HG03095 (cell line): ENCODE measurements around the gene ZBTB42.

Source experiments
- ATAC-seq: cut with Tn5 transposase; IDR thresholded peaks from one replicate; pipeline ENCODE4 v1.9.1; 2021; ENCODE audit warnings: moderate library complexity; ENCODE audit not compliant: unreplicated experiment

Gene ZBTB42

DNA sequence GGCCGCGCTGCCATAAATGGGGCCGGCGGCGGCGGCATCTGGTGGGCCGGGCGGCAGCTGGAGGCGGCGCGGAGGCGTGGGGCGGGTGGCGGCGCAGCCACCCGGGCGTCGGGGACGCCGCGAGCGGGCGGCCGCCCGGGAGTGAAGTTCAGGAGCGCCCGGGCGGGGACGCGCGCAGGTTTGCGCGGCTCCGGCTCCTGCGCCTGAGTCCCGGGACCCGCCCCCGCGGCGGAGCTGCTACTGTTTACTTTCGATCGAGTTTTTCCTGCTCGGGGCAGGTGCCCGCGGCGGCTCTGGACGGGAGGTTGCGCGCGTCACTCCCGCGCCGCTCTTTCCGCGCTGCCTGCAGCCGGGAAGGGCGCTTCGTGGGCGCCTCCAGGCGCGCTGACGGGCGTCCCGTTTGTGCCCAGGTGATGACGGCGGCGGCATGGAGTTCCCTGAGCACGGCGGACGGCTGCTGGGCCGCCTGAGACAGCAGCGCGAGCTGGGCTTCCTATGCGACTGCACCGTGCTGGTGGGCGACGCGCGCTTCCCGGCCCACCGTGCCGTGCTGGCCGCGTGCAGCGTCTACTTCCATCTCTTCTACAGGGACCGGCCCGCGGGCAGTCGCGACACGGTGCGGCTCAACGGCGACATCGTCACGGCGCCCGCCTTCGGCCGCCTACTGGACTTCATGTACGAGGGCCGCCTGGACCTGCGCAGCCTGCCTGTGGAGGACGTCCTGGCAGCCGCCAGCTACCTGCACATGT, at the start of gene ZBTB42:
Gene ZBTB42, plus strand, starts transcription at position 331 of the 749 bp plus-strand sequence. Its CDS starts 97 bp downstream, at position 428.
- ATAC-seq = no peak

DNA sequence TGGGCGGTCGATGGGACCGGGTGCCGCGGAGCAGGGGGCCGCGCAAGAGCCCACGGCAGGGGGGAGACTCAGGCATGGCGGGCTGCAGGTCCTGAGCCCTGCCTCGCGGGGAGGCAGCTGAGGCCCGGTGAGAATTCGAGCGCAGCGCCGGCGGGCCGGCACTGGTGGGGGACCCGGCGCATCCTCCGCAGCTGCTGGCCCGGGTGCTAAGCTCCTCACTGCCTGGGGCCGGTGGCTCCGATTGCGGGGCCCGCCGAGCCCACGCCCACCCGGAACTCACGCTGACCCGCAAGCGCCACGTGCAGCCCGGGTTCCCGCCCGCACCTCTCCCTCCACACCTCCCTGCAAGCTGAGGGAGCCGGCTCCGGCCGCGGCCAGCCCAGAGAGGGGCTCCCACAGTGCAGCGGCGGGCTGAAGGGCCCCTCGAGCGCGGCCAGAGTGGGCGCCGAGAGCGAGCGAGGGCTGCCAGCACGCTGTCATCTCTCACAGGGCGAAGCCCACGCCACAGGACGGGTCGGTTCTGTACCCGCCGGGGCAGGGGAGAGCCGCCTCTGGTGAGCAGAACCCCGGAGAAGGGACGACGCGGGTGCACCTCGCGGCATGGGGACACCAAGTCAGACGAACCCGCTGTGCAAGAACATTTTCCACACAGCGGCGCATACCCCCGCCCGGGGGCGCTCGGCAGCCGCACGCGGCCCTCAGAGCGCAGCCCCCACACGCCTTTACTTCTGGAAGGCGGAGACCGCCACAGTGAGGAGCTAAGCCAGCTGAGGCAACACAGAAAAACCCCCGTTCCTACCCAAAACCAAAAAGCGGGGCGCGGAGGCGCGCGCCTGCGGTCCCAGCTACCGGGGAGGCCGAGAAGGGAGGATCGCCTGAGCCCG, 49.1 kb upstream of the ZBTB42 start:
- no peak for ATAC-seq

DNA sequence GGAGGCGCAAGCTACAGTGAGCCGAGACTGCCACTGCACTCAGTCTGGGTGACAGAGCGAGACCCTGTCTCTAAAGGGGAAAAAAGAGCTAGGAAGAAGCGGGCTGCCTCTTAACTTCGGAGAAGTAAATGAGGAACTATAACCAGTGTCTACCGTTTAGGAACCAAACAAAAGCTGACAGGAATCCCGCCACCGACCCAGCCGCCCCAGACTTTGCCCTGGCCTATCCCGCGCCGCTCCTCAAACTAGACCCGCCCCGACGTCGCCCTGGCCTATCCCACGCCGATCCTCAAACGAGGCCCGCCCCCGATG, 48.5 kb upstream of the ZBTB42 start:
- peak; percentile 1 for ATAC-seq

DNA sequence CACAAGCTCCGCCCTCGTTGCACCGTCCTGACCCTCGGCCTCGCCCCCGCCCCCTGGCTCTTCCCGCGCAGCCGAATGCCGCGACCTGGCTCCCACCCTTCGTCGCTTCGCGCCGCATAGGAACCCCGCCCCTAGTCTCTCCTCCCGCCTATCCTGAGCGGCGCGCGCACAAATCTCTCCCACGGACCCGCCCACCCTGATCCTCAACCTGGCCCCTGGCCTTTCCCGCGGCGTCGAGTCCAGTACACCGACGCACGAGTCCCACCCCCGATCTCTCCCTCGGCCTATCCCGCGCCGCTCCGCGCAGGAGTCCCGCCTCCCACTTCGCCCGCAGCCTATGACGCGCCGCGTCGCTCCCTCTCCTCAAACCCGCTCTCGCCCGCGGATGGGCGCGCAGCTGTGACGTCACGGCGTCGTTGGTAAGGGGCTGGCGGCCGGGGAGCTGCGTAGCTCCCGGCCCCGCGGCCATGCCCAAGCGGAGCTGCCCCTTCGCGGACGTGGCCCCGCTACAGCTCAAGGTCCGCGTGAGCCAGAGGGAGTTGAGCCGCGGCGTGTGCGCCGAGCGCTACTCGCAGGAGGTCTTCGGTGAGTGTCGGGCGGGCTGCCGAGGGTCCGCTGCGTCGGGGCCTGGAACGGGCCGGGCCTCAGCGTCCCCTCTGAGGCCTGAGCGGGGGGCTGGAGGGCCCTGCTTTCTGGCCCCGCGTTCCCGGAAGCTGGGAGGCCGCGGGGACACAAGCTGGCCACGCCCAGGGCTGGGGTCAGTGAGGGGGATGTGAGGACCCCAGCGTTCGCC, 48.0 kb upstream of the ZBTB42 start, which contains the start of gene SIVA1:
Gene SIVA1, plus strand, starts transcription at position 413 of the 793 bp plus-strand sequence. Its CDS starts 55 bp downstream, at position 468.
- ATAC-seq = peak; percentile 86

DNA sequence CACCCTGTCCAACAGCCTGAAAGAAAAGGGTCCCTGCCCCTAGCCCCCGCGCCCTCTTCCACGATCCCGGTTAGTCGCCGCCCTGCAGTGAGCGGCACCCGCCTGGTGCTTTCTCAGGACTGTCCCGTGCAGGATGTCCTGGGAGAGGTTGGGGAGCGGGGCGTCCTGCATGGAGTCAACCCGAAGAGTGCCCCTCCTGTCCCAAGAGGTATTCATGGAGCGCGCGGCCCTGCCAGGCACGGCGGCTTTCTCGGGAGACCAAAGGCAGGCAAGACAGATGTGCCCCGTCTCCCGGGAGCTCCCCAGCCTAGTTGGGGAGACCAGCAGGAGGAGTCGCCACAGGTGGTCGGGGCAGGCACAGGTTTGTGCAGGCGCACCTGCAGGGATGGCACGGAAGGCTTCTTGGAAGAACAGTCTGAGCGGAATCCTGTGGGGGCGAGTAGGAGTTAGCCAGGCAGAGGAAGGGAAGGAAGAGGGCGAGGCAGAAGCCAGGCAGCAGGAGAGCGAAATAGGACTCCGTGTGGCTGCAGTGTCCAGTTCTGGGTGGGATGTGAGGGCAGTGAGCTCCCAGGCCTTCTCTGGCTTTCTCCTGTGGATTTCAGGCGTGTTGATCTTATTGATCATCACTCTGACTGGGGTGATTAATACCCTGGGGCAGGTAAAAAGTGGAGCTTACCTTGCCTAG, 47.2 kb upstream of the ZBTB42 start:
- no peak for ATAC-seq

DNA sequence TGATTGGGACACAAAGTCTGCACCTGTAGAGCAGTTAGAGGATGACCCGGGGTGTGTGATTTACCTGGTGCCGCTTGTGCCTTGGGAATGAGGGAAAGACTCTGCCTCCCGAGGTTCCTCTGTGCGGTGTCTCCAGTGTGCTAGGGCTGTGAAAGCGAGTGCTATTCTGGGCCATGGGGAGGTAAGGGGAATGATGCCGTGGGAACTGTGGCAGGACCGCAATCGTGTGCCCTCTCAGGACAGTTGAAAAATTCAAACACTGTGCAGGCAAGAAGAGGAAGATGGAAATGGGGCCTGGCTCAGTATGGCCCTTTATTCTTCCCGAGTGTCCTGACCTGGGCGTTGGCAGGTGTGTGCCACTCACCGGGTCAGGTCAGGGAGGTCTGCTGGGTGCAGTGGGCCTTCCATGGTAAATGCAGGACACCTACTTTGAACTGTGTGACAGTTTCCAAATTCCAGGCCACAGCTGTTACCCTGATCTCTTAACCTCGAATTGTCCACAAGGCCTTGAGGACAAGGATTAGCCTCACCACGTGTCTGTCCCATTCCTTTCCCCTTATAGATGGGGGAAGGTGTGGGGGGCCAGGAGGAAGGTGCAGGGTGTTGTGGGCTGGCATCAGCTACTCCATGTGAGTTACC, 46.6 kb upstream of the ZBTB42 start:
- no peak for ATAC-seq

DNA sequence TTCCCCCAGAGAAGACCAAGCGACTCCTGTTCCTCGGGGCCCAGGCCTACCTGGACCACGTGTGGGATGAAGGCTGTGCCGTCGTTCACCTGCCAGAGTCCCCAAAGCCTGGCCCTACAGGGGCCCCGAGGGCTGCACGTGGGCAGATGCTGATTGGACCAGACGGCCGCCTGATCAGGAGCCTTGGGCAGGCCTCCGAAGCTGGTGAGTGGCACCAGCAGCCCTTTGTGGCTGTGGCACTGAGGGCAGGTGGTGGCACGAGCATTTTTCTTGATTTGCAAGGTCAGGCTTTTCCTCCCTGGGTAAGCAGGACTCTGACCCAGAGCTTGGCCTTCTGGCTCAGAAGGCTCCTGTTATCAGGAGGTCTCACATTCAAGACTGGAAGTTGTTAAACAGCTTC, 45.3 kb upstream of the ZBTB42 start:
- ATAC-seq = no peak

DNA sequence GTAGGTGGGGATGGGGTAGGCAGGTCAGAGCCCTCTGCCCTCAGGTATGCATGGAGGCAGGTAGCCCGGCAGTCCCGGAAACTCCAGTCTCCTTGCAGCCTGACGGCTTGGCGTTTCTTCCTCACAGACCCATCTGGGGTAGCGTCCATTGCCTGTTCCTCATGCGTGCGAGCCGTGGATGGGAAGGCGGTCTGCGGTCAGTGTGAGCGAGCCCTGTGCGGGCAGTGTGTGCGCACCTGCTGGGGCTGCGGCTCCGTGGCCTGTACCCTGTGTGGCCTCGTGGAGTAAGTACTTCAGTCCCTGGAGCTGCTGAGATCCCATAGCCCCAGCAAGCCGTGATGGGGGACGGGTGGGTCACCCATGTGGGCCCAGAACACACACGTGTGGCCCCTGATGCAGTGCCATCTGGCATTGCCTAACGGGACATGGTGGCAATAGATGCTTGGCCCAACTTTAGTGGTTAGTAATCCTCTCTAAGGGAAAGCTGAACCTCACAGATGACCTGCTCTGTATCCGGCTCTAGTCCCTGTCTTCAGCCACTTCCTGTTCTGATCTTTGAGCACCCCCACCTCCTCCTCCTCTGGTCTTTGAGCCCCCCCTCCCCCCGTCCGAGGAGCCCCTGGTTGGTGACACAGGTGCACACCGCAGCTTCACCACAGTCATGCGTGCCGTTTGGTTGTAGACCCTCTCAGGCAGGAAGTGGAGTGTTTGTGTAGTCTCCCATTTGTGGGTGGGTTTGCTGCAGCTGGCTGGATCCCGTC, 44.2 kb upstream of the ZBTB42 start:
- no peak for ATAC-seq

DNA sequence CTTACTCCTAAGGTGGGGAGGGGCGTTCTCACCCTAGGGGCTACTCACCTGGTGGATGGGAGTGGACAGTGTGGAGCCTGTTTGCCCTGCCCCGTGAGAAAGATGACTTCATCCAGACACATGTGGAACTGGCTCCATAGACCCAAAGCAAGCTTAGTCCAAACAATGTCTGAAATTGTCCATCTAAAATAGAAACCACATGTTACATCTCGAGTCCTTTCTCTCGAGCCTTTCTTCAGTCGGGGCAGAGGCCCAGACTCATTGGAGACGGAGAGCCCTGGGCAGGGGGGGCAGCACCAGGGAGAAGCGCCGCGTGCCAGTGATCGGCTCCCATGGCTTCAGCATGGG, 43.7 kb upstream of the ZBTB42 start:
- no peak for ATAC-seq

DNA sequence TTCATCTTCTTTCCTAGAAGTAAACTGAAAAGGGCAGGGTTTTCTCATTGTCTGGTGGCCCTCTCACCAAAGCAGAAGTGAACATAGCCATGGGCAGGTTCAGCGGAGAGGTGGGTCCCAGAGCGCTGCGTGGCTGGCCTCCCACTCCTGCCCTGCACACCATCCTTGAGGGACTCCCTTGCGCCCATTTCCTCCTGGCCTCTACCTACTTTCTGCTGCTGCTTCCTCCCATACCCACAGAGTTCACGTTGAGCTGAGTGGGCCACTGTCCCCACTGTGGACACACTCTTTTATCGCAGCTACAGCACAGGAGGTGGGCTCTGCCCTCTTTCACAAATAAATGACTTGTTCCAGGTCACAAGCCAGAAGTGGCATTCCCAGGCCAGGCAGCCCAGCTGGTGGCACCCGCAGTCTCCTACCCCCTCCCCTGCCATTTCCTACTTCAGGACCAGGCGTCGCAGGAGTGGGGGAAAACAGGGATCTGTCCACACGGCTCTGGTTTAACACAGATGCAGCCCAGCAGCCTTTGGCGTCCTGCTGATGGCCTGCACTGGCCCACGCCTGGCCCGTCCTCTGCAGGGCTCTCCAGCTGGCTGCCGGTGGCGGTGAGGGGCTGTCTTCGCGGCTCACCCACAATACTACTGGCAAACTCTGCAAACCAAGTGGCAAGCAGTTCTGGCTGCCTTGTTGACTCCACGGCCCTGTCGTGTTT, 43.1 kb upstream of the ZBTB42 start:
- no peak for ATAC-seq

DNA sequence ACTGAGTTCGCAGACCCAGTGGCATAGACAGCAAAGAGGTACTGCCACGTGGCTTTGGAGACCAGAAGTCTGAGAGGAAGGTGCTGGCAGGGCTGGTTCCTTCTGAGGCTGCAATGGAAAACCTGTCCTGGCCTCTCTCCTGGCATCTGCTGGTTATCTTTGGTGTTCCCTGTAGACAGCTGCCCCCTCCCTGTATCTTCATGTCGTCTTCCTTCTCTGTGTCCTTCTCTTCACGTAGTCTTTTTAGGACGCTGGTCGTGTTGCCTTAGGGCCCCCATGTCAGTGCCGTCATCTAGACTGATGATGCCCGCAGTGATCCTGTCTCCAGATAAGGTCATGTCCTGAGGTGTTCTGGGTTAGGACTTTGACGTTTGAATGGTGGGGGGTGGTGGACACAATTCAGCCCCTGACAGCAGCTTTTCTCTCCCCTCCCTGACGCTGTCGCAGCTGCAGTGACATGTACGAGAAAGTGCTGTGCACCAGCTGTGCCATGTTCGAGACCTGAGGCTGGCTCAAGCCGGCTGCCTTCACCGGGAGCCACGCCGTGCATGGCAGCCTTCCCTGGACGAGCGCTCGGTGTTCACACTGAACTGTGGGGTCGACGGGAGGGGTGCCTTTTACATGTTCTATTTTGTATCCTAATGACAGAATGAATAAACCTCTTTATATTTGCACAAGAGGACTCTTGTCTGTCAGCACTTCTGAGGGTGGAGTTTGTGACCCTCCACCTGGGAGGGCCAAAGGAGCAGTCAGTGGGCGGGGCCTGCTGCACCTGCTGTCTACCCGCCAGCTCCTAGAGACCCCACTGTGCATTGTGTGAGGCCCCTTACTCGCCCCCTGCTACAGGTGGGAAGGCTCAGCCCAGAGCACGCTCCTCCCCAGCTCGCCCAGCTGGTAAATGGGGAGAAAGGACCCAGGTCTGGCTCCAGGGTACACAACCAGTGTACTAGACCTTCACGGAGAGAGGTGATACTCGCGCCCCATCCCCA, 41.6 kb upstream of the ZBTB42 start:
- no peak for ATAC-seq

DNA sequence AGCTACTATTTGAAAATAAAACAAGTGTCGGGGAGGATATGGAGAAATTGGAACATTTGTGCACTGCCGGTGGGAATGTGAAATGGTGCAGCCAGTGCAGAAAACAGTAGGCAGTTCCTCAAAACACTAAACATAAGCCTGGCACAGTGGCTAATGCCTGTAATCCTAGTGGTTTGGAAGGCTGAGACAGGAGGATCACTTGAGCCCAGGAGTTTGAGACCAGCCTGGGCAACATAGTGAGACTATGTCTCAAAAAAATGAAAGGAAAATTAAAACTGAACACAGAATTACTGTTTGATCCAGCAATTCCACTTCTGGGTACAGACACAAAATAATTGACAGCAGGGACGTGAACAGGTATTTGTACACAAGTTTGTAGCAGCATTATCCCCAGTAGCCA, 35.4 kb upstream of the ZBTB42 start:
- ATAC-seq = no peak

DNA sequence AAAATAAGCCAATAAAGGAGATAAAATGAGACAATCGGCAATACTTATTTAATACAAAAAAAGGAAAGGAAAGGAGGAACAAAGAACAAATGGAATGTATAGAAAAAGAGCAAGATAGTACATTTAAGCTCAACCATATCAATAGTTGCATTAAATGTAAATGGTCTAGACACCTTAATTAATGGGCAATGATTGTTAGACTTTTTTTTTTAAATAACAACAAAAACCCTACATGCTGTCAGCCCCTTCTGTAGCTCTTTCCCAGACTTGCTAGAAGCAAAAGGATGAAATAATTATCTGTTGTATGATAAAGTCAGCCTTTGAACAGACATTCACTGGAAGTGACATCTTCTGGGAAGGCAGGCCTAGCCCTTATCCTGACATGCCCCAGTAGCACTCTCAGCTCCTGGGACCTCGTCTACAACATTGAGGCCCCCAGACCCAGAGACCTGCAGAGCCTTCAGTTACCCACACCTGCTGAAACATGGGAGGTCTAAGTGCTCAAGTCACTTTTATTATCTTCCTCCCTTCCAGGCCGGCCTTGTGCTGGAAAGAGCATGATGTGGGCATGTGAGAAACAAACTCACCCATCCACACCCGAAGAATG, 34.5 kb upstream of the ZBTB42 start:
- ATAC-seq = no peak

DNA sequence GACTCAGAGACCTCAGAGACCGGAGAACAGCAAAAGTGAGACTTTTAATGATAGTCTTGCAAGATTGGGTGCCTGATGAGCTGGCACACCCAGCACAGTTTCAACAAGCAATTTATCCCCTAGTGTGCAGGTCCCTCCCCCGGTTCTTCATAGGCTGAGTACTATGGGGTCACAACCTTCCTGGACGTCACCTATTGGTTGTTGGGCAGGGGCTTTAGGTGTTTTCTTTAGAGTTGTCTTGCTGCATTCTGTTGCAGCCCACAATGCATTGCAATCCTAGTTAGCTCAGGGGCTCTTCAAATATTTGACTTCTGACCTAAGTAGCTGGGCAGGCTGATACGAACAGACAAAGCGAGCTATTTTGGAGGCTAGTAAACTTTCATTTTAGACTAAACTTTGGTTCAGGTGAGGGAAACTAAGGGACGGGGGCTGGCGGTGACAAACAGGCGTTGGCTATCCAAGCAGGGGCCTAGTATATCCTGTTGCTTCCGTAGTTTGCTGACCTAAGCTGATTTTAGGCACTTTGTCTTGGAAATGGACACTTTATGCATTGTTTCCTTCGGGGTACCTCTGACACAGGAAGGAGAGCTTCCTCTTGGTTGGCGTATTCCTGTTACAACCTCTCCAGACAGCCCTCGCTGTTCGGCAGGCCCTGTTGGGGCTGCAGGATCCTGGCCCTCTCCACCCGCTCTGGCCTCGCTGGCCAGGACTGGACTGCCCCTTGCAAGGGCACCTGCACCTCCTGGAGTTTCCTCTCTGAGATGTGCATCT, 33.9 kb upstream of the ZBTB42 start:
- no peak for ATAC-seq

DNA sequence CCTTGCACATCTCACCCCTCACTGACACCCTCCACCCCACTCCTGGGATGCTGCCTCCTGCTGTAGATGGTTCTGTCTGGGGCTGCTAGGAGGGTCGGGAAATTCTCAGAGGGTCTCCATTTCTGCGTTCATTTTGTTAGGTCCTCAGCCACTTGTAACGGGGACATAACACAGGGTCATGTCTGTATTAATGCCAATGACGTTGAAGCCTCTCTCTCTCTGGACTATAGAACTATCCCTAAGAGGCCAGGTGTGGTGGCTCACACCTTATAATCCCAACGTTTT, 33.3 kb upstream of the ZBTB42 start:
- no peak for ATAC-seq

DNA sequence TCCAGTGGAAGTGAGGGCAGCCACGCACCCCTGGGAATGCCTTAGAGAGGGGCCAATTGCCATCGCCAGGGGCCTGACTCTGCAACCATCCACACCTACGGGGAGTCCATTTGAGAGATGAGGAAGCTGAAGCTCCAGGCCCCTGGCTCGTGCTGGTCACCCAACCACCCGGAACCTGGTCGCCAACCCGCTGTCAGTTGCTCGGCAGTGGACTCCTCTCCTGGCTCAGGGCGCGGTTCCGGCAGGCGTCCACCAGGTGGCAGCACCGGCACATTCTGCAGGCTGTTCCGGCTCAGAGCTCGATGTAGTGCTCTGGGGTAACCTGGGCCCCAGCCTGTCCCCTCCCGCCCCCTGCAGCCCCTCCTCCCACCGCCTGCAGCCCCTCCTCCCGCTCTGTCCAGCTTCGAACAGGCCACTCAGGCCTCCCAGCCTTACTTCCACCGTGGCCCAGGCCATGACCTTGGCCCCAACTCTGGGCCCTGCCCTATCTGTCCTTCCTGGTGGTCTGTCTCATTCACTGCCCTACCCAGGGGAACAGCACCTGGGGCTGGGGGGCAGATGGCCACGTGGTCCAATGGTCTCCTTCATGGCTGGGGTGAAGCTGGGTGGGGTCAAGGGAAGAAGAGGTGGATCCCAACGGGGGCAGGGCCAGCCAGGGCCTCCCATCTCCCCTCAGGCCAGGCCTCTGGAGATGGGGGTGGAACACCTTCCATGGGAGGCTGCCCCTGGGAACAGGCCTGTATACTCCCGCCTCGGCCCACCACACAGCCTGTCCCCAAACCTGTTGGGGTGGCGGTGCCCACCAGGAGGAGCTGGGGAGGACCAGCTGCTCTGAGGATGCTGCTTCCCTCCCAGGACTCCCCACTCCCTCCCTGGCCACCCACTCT, 32.2 kb upstream of the ZBTB42 start:
- ATAC-seq = peak; percentile 66
